AG10803 (cell line): ENCODE results near the gene ENTHD1.

Experiments used
- DNase-seq: peaks from one replicate; pipeline ENCODE4 v3.0.0; 2010; ENCODE audit warnings: low read depth
- H3K4me3 ChIP-seq: 2 replicates; pipeline ENCODE4 v1.5.1; 2011; ENCODE audit warnings: mild to moderate bottlenecking, low read length, control low read depth
- TF ChIP-seq, protein P1 (sequence below): conservative IDR thresholded peaks from 2 replicates; pipeline ENCODE4 v1.5.1; 2011; ENCODE audit warnings: mild to moderate bottlenecking, low read length, control low read depth, inconsistent platforms

The ENTHD1 gene

GRCh38 chr22:39808081-39808480, 85.5 kb downstream of the ENTHD1 start:
- no peak for DNase-seq
- H3K4me3 ChIP-seq, result no peak overlapping the region
- TF ChIP-seq, protein P1, sequence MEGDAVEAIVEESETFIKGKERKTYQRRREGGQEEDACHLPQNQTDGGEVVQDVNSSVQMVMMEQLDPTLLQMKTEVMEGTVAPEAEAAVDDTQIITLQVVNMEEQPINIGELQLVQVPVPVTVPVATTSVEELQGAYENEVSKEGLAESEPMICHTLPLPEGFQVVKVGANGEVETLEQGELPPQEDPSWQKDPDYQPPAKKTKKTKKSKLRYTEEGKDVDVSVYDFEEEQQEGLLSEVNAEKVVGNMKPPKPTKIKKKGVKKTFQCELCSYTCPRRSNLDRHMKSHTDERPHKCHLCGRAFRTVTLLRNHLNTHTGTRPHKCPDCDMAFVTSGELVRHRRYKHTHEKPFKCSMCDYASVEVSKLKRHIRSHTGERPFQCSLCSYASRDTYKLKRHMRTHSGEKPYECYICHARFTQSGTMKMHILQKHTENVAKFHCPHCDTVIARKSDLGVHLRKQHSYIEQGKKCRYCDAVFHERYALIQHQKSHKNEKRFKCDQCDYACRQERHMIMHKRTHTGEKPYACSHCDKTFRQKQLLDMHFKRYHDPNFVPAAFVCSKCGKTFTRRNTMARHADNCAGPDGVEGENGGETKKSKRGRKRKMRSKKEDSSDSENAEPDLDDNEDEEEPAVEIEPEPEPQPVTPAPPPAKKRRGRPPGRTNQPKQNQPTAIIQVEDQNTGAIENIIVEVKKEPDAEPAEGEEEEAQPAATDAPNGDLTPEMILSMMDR, result peak; percentile 28

DNA sequence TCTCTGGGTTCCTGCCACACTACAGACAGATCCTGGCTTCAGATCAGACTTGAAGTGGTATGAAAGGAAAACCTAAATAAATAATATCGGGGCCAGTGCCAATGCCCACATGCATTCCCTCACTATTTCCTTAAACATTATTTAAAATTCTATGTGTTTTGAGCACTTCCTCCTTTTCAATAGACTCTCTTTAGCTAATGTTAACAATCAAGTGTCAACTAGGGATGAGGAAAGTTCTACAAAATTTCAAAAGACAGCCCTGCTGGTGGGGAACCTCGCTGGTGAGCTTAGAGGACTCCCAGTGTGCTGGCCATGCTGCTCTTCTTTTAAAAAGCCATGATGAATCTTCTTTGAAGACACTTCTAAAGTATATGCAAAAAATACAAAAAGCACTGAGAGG, 87.5 kb downstream of the ENTHD1 start:
- TF ChIP-seq, protein P1, result no peak
- no peak overlapping the region for H3K4me3 ChIP-seq
- DNase-seq, result no peak

DNA sequence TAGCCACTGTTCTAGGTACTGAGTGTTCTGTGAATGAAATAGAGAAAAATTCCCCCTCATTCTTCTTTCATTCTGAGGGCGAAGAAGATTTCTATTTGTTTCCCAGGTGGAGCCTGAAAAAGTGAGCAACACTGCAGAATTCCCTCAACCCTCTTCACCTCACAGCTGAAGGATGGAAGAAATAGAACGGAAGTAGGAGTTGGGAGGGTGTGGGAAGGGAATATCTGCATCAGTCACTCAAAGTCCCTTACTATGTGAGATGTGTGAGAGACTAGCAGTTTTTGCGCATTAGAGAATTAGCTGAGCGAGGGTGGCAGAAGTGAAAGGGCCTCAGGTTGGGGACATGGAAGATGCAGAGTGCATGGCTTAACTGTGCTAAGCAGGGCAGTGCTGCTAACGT, 88.4 kb downstream of the ENTHD1 start:
- no peak for DNase-seq
- no peak overlapping the region for H3K4me3 ChIP-seq
- TF ChIP-seq, protein P1, result no peak

DNA sequence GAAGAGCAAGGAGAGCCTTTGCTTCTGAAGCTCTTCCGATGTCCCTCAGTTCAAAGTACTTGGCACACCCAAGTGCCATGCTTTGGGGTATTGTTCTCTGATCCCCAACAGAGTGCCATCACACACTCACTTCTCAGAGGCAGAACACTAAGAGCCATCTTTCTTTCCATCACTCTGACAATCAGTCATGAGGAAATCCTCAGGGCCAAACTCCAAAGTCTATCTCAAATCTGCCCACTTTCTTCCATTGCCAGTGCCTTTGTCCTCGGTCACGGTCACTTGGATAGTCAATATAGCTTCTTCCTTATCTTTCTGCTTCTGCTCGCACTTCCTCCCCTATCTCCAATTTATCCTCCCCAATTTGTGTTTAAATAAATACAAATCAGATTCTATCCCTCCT, 90.9 kb downstream of the ENTHD1 start:
- TF ChIP-seq, protein P1, result no peak
- H3K4me3 ChIP-seq, result no peak overlapping the region
- DNase-seq, result no peak

DNA sequence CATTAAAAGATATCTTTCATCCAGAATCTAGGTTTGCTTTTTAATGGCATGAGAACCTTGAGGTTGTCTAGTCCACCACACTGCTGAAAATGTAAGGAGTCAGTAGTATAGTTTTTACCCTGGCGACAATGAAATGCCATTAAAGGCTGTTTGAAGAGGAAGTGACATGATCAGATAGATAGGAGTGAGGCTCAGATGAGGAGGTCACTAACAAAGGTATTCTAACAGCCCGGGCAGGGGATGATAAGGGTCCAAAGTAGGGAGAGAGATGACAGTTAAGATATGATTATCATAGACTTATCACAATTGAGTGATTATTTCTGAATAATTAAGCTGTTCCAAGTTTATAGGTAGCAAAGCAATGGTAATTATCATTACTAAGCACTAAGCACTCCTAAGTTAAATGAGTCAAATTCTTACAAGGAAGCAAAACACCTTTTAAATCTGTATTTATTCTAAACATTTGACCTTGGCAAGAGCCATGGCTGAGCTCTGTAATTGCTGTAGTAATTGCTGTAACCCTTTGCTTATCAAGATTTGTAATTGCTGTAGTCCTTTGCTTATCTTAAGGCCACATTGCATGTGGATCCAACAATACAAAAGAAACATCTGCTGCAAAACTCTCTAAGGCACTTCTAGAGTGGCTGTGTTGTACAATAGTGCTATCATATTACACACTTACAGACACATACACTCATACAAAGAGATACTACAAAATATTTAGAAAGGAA, 92.6 kb downstream of the ENTHD1 start:
- no peak overlapping the region for H3K4me3 ChIP-seq
- DNase-seq, result no peak
- TF ChIP-seq, protein P1, result no peak

GRCh38 chr22:39797528-39798147, 95.9 kb downstream of the ENTHD1 start:
- DNase-seq, result no peak
- TF ChIP-seq, protein P1, result no peak
- H3K4me3 ChIP-seq, result no peak overlapping the region

DNA sequence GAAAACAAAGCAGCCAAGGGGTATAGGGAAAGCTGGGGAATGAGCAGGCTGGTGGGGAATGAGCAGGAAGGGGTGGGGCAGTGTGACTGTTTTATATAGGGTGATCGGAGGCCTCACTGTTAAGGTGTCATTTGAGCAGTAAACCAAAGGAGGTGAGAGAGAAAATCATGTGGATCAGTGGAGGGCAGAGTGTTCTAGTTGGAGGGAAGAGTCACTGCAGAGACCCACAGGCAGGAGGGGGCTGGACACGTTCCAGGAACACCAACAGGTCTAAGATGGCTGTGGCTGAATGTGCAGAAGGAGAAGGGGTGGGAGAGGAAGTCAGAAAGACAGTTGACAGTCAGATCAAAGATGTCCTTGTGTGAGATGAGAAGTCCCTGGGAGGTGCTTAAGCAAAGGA, 103.8 kb downstream of the ENTHD1 start:
- TF ChIP-seq, protein P1, result no peak
- H3K4me3 ChIP-seq, result no peak overlapping the region
- no peak for DNase-seq
